HEK293T (cell line): ENCODE data around the gene TBRG4.

ENCODE experiments used
- ARNT ChIP-seq: fragments of 450-650 bp; IDR thresholded peaks from 2 replicates; pipeline ENCODE4 v1.6.1; 2017; ENCODE audit warnings: mild to moderate bottlenecking
- BHLHE40 ChIP-seq: fragments of 450-650 bp; IDR thresholded peaks from 2 replicates; pipeline ENCODE4 v1.6.1; 2016; ENCODE audit warnings: mild to moderate bottlenecking, moderate library complexity, borderline replicate concordance
- FOXA1 ChIP-seq: fragments of 450-650 bp; IDR thresholded peaks from 2 replicates; pipeline ENCODE4 v1.6.1; 2016; ENCODE audit warnings: mild to moderate bottlenecking
- HDGF ChIP-seq: fragments of 450-650 bp; IDR thresholded peaks from 2 replicates; pipeline ENCODE4 v1.6.1; 2017; ENCODE audit warnings: antibody characterized with exemption, borderline replicate concordance
- LEF1 ChIP-seq: fragments of 450-650 bp; IDR thresholded peaks from 2 replicates; pipeline ENCODE4 v1.6.1; 2017; ENCODE audit warnings: mild to moderate bottlenecking, borderline replicate concordance
- SP1 ChIP-seq: fragments of 450-650 bp; IDR thresholded peaks from 2 replicates; pipeline ENCODE4 v1.6.1; 2017
- SUZ12 ChIP-seq: fragments of 450-650 bp; IDR thresholded peaks from 2 replicates; pipeline ENCODE4 v1.6.1; 2016; ENCODE audit warnings: mild to moderate bottlenecking
- TARDBP ChIP-seq: fragments of 450-650 bp; IDR thresholded peaks from 2 replicates; pipeline ENCODE4 v1.6.1; 2016
- ZNF384 ChIP-seq: fragments of 450-650 bp; IDR thresholded peaks from 2 replicates; pipeline ENCODE4 v1.6.1; 2016

DNA sequence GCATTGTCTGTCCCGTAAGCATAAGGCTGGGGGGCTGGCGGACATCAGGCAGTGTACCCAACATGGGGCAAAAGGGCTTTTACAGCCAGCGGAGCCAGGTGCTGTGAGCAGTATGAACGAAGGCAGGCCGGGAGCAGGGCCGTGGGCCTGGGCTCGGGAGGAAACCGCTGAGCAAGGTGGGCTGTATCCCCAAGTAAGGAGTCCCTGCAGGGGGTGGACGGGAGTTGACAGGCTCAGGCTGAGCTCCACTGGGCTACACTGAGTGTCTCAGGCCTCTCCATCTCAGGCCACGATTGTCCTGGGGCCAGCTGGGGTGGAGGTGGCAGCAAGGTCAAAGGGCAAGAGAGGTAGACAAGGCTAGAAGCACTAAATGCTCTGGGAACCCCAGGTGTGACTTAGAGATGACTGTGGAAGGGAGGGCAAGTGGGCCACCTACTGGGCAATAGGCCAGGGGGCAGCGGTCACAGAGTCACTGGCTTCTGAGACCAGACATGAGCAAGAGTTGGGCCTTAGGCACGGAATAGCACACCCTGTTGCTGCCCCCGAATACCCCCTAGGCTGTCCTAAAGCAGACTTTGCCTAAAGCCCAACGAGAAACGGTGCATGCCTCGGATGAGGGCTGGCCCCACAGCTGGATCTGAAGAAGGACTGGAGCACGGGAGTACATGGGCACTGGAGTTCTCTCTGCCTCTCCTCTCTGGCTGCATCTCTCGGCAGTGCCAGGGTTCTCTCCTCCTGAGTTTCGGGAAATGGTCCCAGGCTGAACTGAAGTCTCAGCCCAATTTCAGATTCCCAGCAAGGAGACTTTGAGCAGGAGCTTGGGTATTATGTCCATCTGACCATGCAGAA is 35.3 kb upstream of the TBRG4 start:
- no peak for TF ChIP-seq ARNT
- no peak for TF ChIP-seq ZNF384
- TF ChIP-seq BHLHE40 = no peak
- no peak for TF ChIP-seq HDGF
- no peak for TF ChIP-seq LEF1
- TF ChIP-seq SUZ12 = no peak
- no peak for TF ChIP-seq SP1
- TF ChIP-seq FOXA1 = no peak
- TF ChIP-seq TARDBP = no peak
